Lower leg skin (tissue), 3 donors: ENCODE results near the gene CCNQ.

Experiments used
- POLR2A ChIP-seq, 2 donors: fragments of 450-650 bp; IDR thresholded peaks; one replicate each; pipeline ENCODE4 v1.6.1; 2016 to 2017; ENCODE audit warnings: antibody characterized with exemption in 2 of 2, mild to moderate bottlenecking in 1 of 2, moderate library complexity in 1 of 2
- TF ChIP-seq, protein P1 (sequence below), 3 donors: fragments of 450-650 bp; IDR thresholded peaks; one replicate each; pipeline ENCODE4 v1.5.1; 2016; ENCODE audit warnings: antibody characterized with exemption in 3 of 3, mild to moderate bottlenecking in 3 of 3, moderate library complexity in 2 of 3

DNA sequence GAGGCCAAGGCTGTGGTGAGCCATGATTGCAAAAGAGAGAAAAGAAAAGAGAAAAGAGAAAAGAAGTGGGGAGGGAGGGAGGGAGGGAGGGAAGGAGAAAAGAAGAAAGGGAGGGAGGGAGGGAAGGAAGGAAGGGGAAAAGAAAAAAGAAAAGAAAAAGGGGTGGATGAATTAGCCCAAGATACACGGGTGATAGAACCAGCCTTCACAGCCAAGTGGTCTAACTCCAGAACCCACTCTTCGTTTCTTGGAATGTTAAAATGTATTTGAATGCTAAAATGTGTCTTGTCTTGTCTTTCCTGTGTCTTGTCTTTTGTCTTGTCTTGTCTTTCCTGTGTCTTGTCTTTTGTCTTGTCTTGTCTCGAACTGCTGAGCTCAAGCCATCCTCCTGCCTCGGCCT, 13.1 kb downstream of the CCNQ start:
- TF ChIP-seq, protein P1, sequence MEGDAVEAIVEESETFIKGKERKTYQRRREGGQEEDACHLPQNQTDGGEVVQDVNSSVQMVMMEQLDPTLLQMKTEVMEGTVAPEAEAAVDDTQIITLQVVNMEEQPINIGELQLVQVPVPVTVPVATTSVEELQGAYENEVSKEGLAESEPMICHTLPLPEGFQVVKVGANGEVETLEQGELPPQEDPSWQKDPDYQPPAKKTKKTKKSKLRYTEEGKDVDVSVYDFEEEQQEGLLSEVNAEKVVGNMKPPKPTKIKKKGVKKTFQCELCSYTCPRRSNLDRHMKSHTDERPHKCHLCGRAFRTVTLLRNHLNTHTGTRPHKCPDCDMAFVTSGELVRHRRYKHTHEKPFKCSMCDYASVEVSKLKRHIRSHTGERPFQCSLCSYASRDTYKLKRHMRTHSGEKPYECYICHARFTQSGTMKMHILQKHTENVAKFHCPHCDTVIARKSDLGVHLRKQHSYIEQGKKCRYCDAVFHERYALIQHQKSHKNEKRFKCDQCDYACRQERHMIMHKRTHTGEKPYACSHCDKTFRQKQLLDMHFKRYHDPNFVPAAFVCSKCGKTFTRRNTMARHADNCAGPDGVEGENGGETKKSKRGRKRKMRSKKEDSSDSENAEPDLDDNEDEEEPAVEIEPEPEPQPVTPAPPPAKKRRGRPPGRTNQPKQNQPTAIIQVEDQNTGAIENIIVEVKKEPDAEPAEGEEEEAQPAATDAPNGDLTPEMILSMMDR (IDR thresholded peaks at IDR 0.05) = no peak
- no peak for TF ChIP-seq POLR2A (IDR thresholded peaks at IDR 0.05)
